Fibroblast of peridontal ligament (primary cell): ENCODE measurements around the gene IFNL2.

Experiments used
- DNase-seq: peaks from one replicate; pipeline ENCODE4 v3.0.0-alpha.2; 2010; ENCODE audit errors: extremely low read depth

The IFNL2 gene

GRCh38 chr19:39318071-39318470, 49.9 kb downstream of the IFNL2 start:
- DNase-seq = no peak

DNA sequence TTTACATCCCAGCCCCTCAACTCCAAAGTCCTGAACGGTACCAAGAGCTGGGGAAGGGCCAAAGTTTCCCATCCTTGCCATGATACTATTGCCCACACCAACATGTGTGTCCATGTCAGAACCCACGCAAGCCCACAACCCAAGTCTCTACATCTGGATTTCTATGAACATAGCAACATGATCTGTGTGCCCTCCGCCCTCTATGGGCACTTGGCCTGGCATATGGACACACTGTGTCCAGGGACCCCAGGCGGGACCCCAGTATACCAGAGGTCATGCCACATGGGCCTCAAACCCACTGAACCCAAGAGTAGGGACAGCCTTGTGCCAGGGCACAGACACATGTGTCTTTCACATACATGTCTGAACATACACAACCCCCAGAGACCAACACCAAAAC, 50.5 kb downstream of the IFNL2 start:
- DNase-seq = no peak

DNA sequence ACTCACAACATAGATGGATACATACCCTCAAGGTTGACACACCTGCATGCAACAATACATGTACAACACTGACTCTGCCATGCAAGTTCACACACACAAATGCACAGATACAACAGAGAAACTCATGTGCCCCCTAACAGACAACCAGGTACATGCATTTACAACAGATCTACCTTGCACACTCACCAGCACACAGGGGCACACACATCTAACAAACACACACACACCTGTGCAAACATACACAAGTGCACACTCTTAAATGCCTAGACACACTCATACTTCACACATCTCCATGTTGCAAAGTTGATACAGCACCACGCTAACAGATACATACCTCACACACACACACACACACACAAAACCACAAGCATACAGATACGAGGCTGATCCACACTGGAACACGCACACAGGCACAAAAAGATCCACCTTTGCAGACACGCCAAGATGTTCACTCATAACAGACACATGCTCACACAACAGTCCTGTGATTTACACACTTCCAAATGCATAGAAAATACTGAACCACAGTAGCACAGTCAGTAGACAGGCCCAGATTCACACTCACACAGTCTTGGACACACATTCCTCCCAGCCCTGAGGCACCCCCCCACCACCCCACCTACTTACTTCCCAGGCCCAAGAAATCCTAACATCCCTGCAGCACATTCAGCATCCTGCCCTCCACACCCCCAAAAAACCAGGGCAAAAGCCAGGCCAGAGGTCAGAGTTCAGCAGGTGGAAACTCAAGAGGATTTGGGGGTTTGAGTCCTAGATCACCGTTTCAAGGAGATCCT, 51.1 kb downstream of the IFNL2 start:
- no peak for DNase-seq
